ENCODE measurements around the gene TLN1. TPM values are rescaled to one million over a fixed set of nuclear protein-coding genes. Genes with fewer than 3 reads are reported as not detected.

Gene TLN1
- total RNA-seq, 1 donor from 2014 or later, result 164 TPM

- Mint-ChIP-seq H3K4me1 (ENCODE audit: unreplicated experiment) (no peaks in the 10 kb centered on the region), H3K9me3 (no peaks in the 10 kb centered on the region), H3K36me3 (peaks cover 30% of the 10 kb centered on the region), H3K27ac (no peak overlapping the region), H3K27me3 (no peaks in the 10 kb centered on the region), H3K4me3 (no peak overlapping the region)
- no peak for TF ChIP-seq CTCF (conservative IDR thresholded peaks at IDR 0.05)
- no peak for DNase-seq (ENCODE audit: extremely low spot score, unreplicated experiment)
These were observed 8.6 kb downstream of the TLN1 start for GRCh38 chr9:35723426-35723825.

GRCh38 chr9:35719546-35719945 lies 12.4 kb downstream of the TLN1 start:
- Mint-ChIP-seq H3K36me3 (peaks cover 48% of the 10 kb centered on the region), H3K27ac (no peak overlapping the region), H3K4me3 (no peak overlapping the region), H3K27me3 (no peaks in the 10 kb centered on the region), H3K9me3 (no peaks in the 10 kb centered on the region), H3K4me1 (ENCODE audit: unreplicated experiment) (no peaks in the 10 kb centered on the region)
- TF ChIP-seq CTCF (conservative IDR thresholded peaks at IDR 0.05), result no peak
- no peak for DNase-seq (ENCODE audit: extremely low spot score, unreplicated experiment)

- H3K27me3 Mint-ChIP-seq, result no peaks in the 10 kb centered on the region
- H3K27ac Mint-ChIP-seq, result no peak overlapping the region
- H3K4me3 Mint-ChIP-seq, result no peak overlapping the region
- H3K36me3 Mint-ChIP-seq, result peaks cover 49% of the 10 kb centered on the region
- no peaks in the 10 kb centered on the region for H3K9me3 Mint-ChIP-seq
- TF ChIP-seq CTCF (conservative IDR thresholded peaks at IDR 0.05), result no peak
- DNase-seq (ENCODE audit: extremely low spot score, unreplicated experiment), result no peak
- no peaks in the 10 kb centered on the region for H3K4me1 Mint-ChIP-seq (ENCODE audit: unreplicated experiment)
These were observed 13.1 kb downstream of the TLN1 start for GRCh38 chr9:35718721-35719511.

- no peaks in the 10 kb centered on the region for H3K9me3 Mint-ChIP-seq
- DNase-seq (ENCODE audit: extremely low spot score, unreplicated experiment), result no peak
- H3K27ac Mint-ChIP-seq, result no peak overlapping the region
- no peak overlapping the region for H3K4me3 Mint-ChIP-seq
- H3K27me3 Mint-ChIP-seq, result no peaks in the 10 kb centered on the region
- H3K4me1 Mint-ChIP-seq (ENCODE audit: unreplicated experiment), result no peaks in the 10 kb centered on the region
- H3K36me3 Mint-ChIP-seq, result peaks cover 44% of the 10 kb centered on the region
- TF ChIP-seq CTCF (conservative IDR thresholded peaks at IDR 0.05), result no peak
These were observed 14.7 kb downstream of the TLN1 start for GRCh38 chr9:35717132-35717870.

GRCh38 chr9:35716230-35716629 lies 15.8 kb downstream of the TLN1 start:
- no peak for TF ChIP-seq CTCF (conservative IDR thresholded peaks at IDR 0.05)
- DNase-seq (ENCODE audit: extremely low spot score, unreplicated experiment), result no peak
- no peak overlapping the region for H3K27ac Mint-ChIP-seq
- no peaks in the 10 kb centered on the region for H3K4me1 Mint-ChIP-seq (ENCODE audit: unreplicated experiment)
- peaks cover 33% of the 10 kb centered on the region for H3K36me3 Mint-ChIP-seq
- no peaks in the 10 kb centered on the region for H3K27me3 Mint-ChIP-seq
- no peaks in the 10 kb centered on the region for H3K9me3 Mint-ChIP-seq
- no peak overlapping the region for H3K4me3 Mint-ChIP-seq
